Stomach (tissue), 4 donors: ENCODE data around the gene NUP133.

ENCODE experiments used
- EP300 ChIP-seq: sonication (generic); formaldehyde crosslinking; IDR thresholded peaks from one replicate; pipeline ENCODE4 v1.6.1; 2017; ENCODE audit warnings: antibody characterized with exemption
- POLR2AphosphoS5 ChIP-seq, 3 donors: sonication (generic); formaldehyde crosslinking; IDR thresholded peaks; one replicate each; pipeline ENCODE4 v1.6.1; 2016; ENCODE audit warnings: antibody characterized with exemption in 3 of 3

DNA sequence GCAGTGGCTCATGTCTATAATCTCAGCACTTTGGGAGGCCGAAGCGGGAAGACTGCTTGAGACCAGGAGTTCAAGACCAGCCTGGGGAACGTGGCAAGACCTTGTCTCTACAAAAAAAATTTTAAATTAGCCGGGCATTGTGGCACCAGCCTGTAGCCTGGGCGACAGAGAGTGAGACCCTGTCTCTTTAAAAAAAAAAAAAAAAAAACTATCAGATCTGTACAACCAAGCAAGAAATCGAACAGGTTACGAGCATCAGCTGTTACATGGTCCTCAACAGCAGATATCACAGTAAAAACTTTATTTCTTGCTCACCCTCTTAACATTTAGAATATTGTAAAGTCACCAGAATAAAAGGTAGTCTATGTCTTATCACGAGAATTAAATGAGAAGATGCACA lies 1.5 kb downstream of the NUP133 start:
- TF ChIP-seq POLR2AphosphoS5 (IDR thresholded peaks at IDR 0.05): no peak
- TF ChIP-seq EP300: no peak
